ENCODE results near the gene PTPRH. TPM values are rescaled to one million over a fixed set of nuclear protein-coding genes. Genes with fewer than 3 reads are reported as not detected.
A peak's percentile ranks its signal among the peaks of the same experiment; 100 is the strongest.

Gene PTPRH
- total RNA-seq, 4 donors from 2014 or later, result 0.54 to 4.0 (median 1.4) TPM

- WGBS, 2 donors (ENCODE audit: low coverage in 1 of 2), result 65% methylated on average over 2 of the region's 26 CpGs; no CpG with 5 or more reads in 1 of the 2 donors
- Histone ChIP-seq H3K9me3 (peaks cover 0 to 10% (median 0%) of the 10 kb centered on the region in 3 donors), H3K4me3 (no peak overlapping the region), H3K36me3 (peaks cover 0 to 30% of the 10 kb centered on the region in 2 donors), H3K27ac (no peak overlapping the region), H3K4me1 (peaks cover 0 to 10% (median 0%) of the 10 kb centered on the region in 3 donors), H3K27me3 (no peaks in the 10 kb centered on the region)
- no peak for ATAC-seq
- no peak for TF ChIP-seq EP300 (IDR thresholded peaks at IDR 0.05)
These were observed 14.9 kb upstream of the PTPRH start for GRCh38 chr19:55224038-55224665.

- no peak for ATAC-seq
- peaks cover 0 to 24% of the 10 kb centered on the region in 2 donors for H3K36me3 ChIP-seq
- 80 to 88% methylated on average over 6 to 10 of the region's 17 CpGs for WGBS, 2 donors (ENCODE audit: low coverage in 1 of 2)
- no peaks in the 10 kb centered on the region for H3K27me3 ChIP-seq
- H3K27ac ChIP-seq, result no peak overlapping the region
- no peak overlapping the region for H3K4me3 ChIP-seq
- peaks cover 0 to 10% (median 0%) of the 10 kb centered on the region in 3 donors for H3K9me3 ChIP-seq
- TF ChIP-seq EP300 (IDR thresholded peaks at IDR 0.05), result no peak
- no peak for TF ChIP-seq CTCF (IDR thresholded peaks at IDR 0.05)
- no peak for TF ChIP-seq POLR2A (IDR thresholded peaks at IDR 0.05)
- H3K4me1 ChIP-seq, result peaks cover 0 to 7% (median 0%) of the 10 kb centered on the region in 3 donors
These were observed 14.2 kb upstream of the PTPRH start for GRCh38 chr19:55223291-55224037.

GRCh38 chr19:55220525-55220924 is 11.2 kb upstream of the PTPRH start:
- TF ChIP-seq POLR2A (IDR thresholded peaks at IDR 0.05) (no peak), POLR2AphosphoS5 (IDR thresholded peaks at IDR 0.05) (no peak), EP300 (IDR thresholded peaks at IDR 0.05) (no peak), CTCF (IDR thresholded peaks at IDR 0.05) (no peak)
- H3K4me1 ChIP-seq, result peaks cover 0 to 13% (median 10%) of the 10 kb centered on the region in 3 donors
- H3K4me3 ChIP-seq, result no peak overlapping the region
- 62 to 86% methylated on average over 2 to 5 of the region's 9 CpGs for WGBS, 2 donors (ENCODE audit: low coverage in 1 of 2)
- H3K36me3 ChIP-seq, result no peaks in the 10 kb centered on the region
- peaks cover 0 to 10% (median 0%) of the 10 kb centered on the region in 3 donors for H3K9me3 ChIP-seq
- no peak overlapping the region for H3K27ac ChIP-seq
- peaks cover 20% of the 10 kb centered on the region for H3K27me3 ChIP-seq
- ATAC-seq, result no peak

- Histone ChIP-seq H3K4me3 (peak overlapping the region in 1 of 2 donors; percentile 44), H3K36me3 (no peaks in the 10 kb centered on the region), H3K27ac (peak overlapping the region in 3 of 4 donors; percentile 51 to 57 (median 56)), H3K9me3 (peaks cover 0 to 28% (median 0%) of the 10 kb centered on the region in 3 donors), H3K4me1 (peaks cover 0 to 13% (median 10%) of the 10 kb centered on the region in 3 donors), H3K27me3 (peaks cover 59% of the 10 kb centered on the region)
- peak; percentile 91 for ATAC-seq
- TF ChIP-seq POLR2A (IDR thresholded peaks at IDR 0.05) (no peak), POLR2AphosphoS5 (IDR thresholded peaks at IDR 0.05) (peak; percentile 37), EP300 (IDR thresholded peaks at IDR 0.05) (no peak), CTCF (IDR thresholded peaks at IDR 0.05) (no peak)
- 1 to 23% methylated on average over 4 to 10 of the region's 36 CpGs for WGBS, 2 donors (ENCODE audit: low coverage in 1 of 2)
These were observed 7.3 kb upstream of the PTPRH start for GRCh38 chr19:55216461-55217198.

GRCh38 chr19:55213547-55213946 is 4.2 kb upstream of the PTPRH start:
- Histone ChIP-seq H3K36me3 (no peaks in the 10 kb centered on the region), H3K4me1 (peaks cover 0 to 13% (median 10%) of the 10 kb centered on the region in 3 donors), H3K9me3 (peaks cover 0 to 17% (median 0%) of the 10 kb centered on the region in 3 donors), H3K4me3 (no peak overlapping the region), H3K27me3 (peaks cover 65% of the 10 kb centered on the region), H3K27ac (no peak overlapping the region)
- TF ChIP-seq POLR2A (IDR thresholded peaks at IDR 0.05) (no peak), POLR2AphosphoS5 (IDR thresholded peaks at IDR 0.05) (no peak), CTCF (IDR thresholded peaks at IDR 0.05) (no peak), EP300 (IDR thresholded peaks at IDR 0.05) (no peak)
- 58 to 78% methylated on average over 5 to 6 of the region's 7 CpGs for WGBS, 2 donors (ENCODE audit: low coverage in 1 of 2)
- no peak for ATAC-seq

Measured in gastroesophageal sphincter (tissue), 4 donors.